KOPT-K1 (cell line): ENCODE measurements around the gene TCHHL1.
"Not testable (repeated sequence)": the region's sequence is repeated elsewhere in the genome, so short reads cannot be mapped to it uniquely, and the experiment has no call there.

Experiments
- H3K27ac ChIP-seq: fragments of 200-600 bp; sonication (generic); 2 replicates; pipeline ENCODE4 v1.5.1; 2016; ENCODE audit warnings: antibody characterized with exemption, mild to moderate bottlenecking, low read depth, low read length; ENCODE audit not compliant: poor library complexity, severe bottlenecking
- H3K36me3 ChIP-seq: fragments of 200-600 bp; sonication (generic); 2 replicates; pipeline ENCODE4 v1.5.1; 2017; ENCODE audit warnings: antibody characterized with exemption, mild to moderate bottlenecking, low read length, moderate library complexity; ENCODE audit not compliant: insufficient read depth
- H3K9me3 ChIP-seq: fragments of 200-600 bp; sonication (generic); 2 replicates; pipeline ENCODE4 v1.5.1; 2017; ENCODE audit warnings: antibody characterized with exemption, low read length, mild to moderate bottlenecking; ENCODE audit not compliant: insufficient read depth, poor library complexity, severe bottlenecking

The TCHHL1 gene

DNA sequence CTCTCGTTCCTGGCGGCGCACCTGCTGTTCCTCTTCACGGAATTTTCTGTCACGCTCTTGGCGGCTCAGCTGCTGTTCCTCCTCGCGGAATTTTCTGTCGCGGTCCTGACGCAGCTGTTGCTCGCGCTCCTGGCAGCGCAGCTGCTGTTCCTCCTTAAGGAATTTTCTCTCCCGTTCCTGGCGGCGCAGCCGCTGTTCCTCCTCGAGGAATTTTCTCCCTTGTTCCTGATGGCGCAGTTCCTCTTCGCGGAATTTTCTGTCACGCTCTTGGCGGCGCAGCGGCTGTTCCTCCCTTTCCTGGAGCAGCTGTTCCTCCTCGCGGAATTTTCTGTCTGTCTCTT, 20.0 kb upstream of the TCHHL1 start:
- no peaks in the 10 kb centered on the region for H3K36me3 ChIP-seq
- no peak overlapping the region for H3K27ac ChIP-seq
- peaks cover 32% of the 10 kb centered on the region for H3K9me3 ChIP-seq

GRCh38 chr1:152107984-152108881, 19.4 kb upstream of the TCHHL1 start:
- Histone ChIP-seq H3K36me3 (no peaks in the 10 kb centered on the region), H3K9me3 (peaks cover 31% of the 10 kb centered on the region), H3K27ac (no peak overlapping the region)

DNA sequence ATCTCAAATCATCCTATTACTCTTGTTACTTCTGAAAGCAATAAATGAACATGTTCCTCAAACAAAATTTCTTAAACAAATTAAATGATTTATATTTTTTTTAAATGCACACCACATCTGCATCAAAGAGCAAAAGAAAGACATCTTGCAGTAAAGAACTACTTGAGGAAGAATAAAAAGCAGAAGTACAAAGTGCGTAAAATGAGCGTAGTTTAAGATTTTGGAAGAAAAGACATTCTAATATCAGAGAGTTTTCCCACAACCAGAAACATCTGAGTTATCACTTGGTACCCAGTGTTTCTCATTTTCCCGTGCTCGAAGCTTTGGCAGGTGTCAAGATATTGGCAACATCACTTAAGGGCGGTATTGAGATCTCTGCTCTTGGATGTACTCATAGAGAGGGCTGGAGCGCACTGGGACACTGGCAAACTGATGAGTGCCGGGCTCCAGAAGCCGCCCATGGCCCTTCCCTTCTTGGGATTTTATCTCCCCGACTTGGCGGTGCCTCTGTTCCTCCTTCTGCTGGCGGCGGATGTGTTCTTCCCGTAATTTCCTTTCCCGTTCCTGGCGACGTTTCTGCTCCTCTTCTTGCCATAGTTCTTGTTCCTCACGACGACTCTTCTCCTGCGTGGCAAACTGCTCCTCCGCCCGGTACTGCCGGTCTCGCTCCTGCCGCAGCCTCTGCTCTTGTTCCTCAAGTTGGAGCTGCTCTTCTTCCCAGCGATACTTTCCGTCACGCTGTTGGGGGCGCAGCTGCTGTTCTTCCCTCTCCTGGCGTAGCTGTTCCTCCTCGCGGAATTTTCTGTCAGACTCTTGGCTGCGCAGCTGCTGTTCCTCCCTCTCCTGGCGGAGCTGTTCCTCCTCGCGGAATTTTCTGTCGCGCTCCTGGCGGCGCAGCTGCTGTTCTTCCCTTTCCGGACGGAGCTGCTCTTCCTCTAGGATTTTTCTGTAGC, 18.4 kb upstream of the TCHHL1 start:
- Histone ChIP-seq H3K36me3 (no peaks in the 10 kb centered on the region), H3K9me3 (peaks cover 22% of the 10 kb centered on the region), H3K27ac (no peak overlapping the region)

DNA sequence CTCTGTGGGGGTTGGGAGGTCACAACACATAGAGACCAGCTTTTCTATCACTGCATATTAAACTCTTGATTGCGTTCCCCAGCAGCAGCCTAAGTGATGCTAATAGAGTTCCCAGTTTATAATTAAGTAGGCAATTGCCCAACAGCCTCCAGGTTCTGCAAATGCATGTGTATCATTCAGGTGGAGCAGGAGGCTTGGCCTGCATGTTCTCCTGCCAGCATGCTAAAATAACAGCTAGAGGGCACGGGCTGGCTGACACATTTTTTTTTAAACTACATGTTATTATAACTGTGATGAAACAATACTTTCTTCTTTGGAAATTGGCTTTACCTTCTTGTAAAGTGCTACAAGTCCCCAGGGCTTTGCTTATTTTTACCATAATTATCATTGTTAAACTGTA, 16.0 kb upstream of the TCHHL1 start:
- H3K36me3 ChIP-seq: no peaks in the 10 kb centered on the region
- no peaks in the 10 kb centered on the region for H3K9me3 ChIP-seq
- H3K27ac ChIP-seq: no peak overlapping the region

DNA sequence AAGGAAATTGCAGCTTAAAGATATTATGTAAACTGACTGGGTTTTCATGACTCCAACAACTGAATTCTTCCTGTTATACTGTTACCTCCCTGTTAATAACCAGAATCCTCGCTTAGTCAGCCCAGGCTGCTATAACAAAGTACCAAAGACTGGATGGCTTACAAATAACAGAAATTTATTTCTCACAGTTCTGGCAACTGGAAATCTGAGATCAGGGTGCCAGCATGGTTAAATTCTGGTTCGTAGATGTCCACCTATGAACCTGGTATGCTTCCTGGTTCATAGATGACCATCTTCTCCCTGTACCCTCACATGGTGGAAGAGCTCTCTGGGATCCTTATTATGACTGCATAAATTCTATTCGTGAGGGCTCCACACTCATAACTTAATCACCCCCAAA, 8.1 kb upstream of the TCHHL1 start:
- no peak overlapping the region for H3K27ac ChIP-seq
- H3K36me3 ChIP-seq: no peaks in the 10 kb centered on the region
- no peaks in the 10 kb centered on the region for H3K9me3 ChIP-seq

DNA sequence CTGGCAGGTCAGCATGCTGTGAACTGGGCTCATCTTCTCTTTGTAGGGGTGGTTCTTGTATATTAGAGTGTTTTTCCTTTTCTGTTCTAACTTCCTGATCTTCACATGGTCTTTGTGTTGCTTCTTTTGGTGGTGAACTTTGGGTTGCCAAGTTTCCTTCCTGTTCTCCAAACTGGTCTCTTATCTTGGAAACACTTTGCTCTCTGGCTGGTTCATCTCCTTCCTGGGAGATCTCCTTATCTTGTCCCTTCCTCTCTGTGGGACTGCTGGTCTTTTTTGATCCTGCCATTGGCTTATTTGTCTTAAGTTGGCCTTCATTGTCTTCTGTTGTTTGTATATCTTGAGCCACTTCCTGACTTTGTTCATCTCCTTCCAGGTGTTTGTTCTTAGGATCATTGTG, 2.1 kb downstream of the TCHHL1 start:
- H3K9me3 ChIP-seq: no peaks in the 10 kb centered on the region
- H3K27ac ChIP-seq: no peak overlapping the region
- no peaks in the 10 kb centered on the region for H3K36me3 ChIP-seq

DNA sequence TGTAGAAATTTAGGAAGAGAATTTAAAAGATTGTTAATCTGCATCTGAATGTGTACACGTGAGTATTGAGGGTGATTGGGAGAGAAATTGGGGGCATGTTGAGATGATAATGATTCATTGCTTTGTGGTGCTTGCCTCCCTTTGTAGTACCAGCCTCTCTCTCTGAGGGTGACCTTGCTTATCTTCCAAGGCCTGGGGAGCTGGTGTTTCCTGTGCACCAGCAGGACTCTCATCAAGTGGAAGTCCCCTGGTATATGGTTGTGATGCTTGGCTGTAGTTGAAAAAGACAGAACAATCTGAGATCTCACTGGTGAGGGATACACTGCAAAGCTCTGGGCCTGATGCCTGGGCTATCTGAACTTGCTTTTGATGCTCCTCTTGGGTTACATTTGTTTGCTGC, 4.0 kb downstream of the TCHHL1 start:
- no peaks in the 10 kb centered on the region for H3K36me3 ChIP-seq
- no peak overlapping the region for H3K27ac ChIP-seq
- H3K9me3 ChIP-seq: no peaks in the 10 kb centered on the region

GRCh38 chr1:152081026-152081425, 7.8 kb downstream of the TCHHL1 start:
- H3K36me3 ChIP-seq, H3K9me3 ChIP-seq, H3K27ac ChIP-seq: not testable (repeated sequence)

- not testable (repeated sequence) for H3K27ac ChIP-seq, H3K36me3 ChIP-seq, H3K9me3 ChIP-seq
Measured at GRCh38 chr1:152080494-152080893, 8.4 kb downstream of the TCHHL1 start.

- Histone ChIP-seq H3K9me3 (no peaks in the 10 kb centered on the region), H3K36me3 (no peaks in the 10 kb centered on the region), H3K27ac (no peak overlapping the region)
Measured at GRCh38 chr1:152078831-152079441, 9.9 kb downstream of the TCHHL1 start.

DNA sequence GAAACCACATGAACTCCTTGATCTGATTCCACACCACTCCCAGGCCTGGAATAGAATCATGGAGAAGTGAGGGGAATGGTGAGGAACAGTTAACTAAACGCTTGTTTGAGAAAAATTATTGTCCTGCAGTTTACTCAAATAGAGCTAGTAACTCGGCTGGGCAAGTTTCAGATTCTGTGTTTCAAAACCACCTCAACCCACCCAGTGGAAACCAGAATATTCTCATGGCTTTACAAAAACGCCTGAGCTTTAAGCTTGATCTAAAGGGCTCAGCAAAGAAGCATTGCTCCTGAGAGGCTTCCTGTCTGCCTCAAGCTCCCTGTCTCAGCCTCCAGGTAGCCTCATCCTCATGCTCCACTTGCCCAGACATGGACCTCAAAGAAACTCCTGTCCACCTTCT, 16.6 kb downstream of the TCHHL1 start:
- Histone ChIP-seq H3K27ac (no peak overlapping the region), H3K9me3 (no peaks in the 10 kb centered on the region), H3K36me3 (no peaks in the 10 kb centered on the region)

GRCh38 chr1:152071123-152071522, 17.7 kb downstream of the TCHHL1 start:
- H3K9me3 ChIP-seq: no peaks in the 10 kb centered on the region
- no peak overlapping the region for H3K27ac ChIP-seq

GRCh38 chr1:152067929-152068328, 20.9 kb downstream of the TCHHL1 start:
- H3K27ac ChIP-seq: no peak overlapping the region
- no peaks in the 10 kb centered on the region for H3K36me3 ChIP-seq
- H3K9me3 ChIP-seq: no peaks in the 10 kb centered on the region

More at GRCh38 chr1:152071123-152071522, 17.7 kb downstream of the TCHHL1 start:
- no peaks in the 10 kb centered on the region for H3K36me3 ChIP-seq

DNA sequence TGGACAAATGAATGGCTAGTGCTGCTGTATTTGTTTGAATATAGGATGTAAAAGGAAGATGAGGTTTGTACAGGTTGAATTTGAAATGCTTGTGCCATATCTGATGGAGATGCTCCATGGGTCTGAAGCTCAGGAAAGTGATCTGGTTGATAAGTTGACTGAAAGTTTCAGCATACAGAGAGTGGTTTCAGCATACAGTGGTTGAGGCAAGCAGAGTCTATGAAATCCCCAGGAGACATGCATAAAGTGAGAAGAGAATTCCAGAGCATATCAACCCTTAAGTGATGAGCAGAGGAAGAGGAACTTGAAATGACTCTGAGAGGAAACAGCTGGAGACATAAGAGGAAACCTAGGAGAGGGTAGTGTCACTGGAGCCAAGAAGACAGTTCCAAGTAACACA, 21.7 kb downstream of the TCHHL1 start:
- Histone ChIP-seq H3K27ac (no peak overlapping the region), H3K36me3 (no peaks in the 10 kb centered on the region), H3K9me3 (no peaks in the 10 kb centered on the region)

GRCh38 chr1:152061952-152062351, 26.9 kb downstream of the TCHHL1 start:
- Histone ChIP-seq H3K9me3 (no peaks in the 10 kb centered on the region), H3K27ac (no peak overlapping the region), H3K36me3 (no peaks in the 10 kb centered on the region)
